ENCODE measurements around the gene AFDN.
"Not testable (repeated sequence)": the region's sequence is repeated elsewhere in the genome, so short reads cannot be mapped to it uniquely, and the experiment has no call there.

AFDN gene

DNA sequence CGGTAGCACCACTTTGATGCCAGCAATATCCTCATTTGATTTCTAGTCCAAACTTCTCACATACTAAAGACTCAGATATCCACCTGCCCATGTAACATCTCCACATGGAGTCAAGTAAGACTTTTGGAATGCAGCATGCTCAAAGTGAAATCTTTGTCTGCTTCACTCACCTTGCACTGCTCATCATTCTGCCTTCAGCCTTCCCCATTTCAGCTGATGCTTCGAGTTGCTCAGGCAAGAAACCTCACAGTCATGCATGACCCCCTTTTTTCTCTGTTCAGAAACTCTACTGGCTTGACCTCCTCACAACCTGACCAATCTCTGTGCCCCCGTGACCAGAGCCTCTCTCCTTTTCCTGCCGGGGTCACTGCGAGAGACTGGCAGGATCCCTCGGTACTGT lies 129.8 kb downstream of the AFDN start:
- FAIRE-seq, result no peak

DNA sequence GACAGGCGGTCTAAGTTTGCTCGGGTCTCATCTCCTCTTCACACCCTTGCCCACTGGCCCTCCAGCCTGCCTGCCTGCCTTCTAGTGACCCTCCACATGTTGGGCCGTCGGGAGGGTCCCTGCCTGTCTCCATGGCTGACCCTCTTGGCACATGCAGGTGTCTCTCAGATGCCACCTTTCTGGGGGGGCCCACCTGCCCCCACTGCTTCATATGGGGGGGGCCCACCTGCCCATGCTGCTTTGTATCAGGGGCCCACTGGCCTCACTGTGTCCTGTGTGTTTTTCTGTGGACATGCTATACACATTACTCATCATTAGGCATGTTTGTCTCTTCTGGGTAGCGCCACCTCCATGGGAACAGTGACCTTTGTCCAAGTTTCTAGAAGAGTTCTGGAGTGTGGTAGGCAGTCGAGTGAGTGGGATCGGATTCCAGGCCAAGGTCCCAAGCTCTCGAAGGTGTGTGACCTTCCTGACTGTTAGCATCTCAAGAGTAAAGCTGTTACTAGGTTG lies 130.3 kb downstream of the AFDN start:
- no peak for FAIRE-seq

- FAIRE-seq, result no peak
These were observed 130.9 kb downstream of the AFDN start for GRCh38 chr6:167957626-167958025.

- FAIRE-seq, result no peak
These were observed 133.9 kb downstream of the AFDN start for GRCh38 chr6:167960579-167960978.

DNA sequence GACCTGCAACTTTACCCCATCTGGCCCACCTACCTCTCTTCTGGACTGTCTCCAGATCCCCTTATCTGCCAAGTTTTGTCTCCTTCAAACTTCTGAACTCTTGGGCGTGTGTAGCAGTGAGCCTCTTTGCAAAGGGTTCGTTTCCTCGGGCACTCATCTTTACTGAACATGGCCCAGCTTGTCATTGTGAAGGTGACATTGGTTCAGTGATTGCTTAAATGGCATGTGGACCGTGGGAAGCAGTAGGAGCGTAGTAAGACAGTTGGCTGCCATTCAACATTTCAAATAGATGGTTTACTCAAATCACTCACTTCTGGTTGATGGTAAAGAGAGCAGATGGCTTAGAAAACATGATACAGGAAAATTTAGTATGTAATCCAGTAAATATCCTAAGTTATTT lies 136.0 kb downstream of the AFDN start:
- no peak for FAIRE-seq

DNA sequence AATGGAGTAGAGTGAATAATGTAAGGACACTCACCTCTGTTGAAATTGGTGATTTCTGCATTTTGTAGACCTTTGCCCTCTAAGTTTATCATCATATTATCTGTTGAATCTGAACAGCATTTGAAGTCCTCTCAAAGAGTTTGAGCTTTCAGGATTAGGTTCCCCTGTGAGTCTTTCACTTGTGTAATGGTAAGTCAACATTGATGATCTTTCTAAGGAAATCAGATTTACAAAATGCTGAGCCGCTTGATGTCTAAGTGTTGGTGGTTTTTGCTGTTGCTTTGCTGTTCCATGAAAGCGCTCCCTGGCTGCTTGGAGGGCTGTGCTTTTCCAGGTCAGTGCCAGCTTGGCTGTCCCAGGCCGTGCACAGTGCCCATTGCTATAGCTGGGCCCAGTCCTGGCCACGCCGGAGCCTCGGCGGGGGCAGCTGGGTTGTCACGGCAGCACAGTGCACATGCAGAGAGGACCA lies 136.9 kb downstream of the AFDN start:
- FAIRE-seq, result no peak

DNA sequence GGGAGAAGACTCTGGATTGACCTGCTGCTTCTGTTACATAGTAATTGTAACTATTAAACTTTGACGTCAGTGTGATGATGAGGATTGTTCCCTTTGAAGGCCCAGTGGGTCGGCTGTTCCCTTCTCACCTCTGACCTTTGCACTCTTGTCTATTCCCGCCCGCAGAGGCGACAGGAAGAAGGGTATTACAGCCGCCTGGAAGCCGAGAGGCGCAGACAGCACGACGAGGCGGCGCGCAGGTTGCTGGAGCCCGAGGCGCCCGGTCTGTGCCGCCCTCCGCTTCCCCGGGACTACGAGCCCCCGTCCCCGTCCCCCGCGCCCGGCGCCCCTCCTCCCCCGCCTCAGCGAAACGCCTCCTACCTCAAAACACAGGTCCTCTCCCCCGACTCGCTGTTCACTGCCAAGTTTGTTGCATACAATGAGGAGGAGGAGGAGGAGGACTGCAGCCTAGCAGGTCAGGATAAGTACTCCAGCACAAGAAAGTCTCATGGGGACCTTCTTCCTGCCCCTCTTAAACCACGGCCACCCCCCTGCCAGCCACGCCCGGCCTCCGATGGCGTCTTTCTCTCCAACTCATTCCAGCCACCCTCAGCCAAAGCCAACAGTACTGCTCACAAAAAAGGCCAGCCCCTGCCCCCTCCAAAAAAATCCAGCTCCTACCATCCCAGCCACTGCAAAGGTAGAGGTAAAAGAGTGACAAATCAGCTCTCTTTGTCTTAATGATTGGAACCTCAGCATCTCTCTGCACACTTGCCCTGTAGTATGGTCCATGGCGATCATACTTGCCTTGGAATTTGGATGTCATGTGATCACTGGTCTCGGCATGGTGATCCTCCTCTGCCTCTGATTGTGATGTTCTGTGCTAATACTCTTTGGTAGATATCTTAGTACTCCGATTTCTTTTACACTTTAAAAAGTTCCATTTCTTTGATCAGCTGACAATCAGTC lies 139.2 kb downstream of the AFDN start:
- no peak for FAIRE-seq

DNA sequence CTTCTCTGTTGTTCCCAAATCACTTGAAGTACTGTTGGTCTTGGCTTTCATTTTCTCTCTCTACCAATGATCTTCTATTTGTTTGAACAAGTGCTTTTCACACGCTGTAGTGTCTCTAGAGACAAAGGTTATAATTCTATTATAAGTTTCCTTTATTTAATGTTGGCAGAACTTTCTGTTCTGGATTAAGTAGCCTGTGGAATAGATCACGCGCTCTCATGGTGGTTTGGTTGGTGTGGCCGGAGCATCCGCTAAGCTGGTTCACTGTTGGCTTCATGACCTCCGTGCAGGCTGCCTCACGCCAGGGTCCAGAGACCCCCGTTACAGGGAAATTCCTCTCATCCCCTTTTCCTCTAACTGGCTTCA lies 139.8 kb downstream of the AFDN start:
- FAIRE-seq, result no peak

- FAIRE-seq, result no peak
These were observed 141.4 kb downstream of the AFDN start for GRCh38 chr6:167968091-167968490.

DNA sequence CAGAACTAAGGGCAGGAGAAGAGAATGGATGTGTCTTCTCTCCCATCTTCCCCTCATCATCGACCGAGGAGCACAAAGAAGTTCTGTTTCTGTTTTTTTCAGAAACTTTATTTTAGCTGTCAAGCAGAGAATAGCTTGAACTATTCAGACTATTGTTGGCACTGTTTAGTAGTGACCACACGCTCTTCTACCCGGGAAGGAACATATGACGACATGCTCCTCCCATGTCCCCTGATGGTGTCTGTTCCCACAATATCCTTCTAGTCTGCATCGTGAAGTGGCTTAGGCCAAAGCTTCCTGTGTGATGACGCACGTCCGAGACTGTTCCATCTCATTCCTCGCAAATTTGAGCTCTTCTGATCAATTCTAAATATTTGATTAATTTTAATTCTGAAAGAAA lies 143.5 kb downstream of the AFDN start:
- no peak for FAIRE-seq

DNA sequence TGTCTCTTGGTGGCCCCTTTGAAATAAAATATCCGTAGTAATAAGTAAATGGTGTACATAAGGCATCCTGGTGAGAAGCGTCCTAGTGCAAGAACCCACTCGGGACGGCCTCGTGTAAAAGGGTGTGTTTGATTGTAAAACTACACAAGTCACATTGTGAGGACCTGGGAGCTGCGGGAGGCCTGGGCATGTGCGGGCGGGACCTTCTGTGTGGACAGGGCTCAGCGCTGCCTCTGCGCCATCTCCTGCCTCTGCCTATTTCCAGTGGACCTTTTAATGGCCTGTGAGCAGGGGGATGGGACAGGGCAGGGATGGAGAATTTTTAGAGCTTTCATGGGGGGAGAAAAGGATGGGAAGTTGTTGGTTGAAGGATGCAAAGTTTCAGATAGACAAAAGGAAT lies 145.5 kb downstream of the AFDN start:
- FAIRE-seq, result no peak

GRCh38 chr6:167973148-167973885 lies 146.6 kb downstream of the AFDN start:
- no peak for FAIRE-seq

DNA sequence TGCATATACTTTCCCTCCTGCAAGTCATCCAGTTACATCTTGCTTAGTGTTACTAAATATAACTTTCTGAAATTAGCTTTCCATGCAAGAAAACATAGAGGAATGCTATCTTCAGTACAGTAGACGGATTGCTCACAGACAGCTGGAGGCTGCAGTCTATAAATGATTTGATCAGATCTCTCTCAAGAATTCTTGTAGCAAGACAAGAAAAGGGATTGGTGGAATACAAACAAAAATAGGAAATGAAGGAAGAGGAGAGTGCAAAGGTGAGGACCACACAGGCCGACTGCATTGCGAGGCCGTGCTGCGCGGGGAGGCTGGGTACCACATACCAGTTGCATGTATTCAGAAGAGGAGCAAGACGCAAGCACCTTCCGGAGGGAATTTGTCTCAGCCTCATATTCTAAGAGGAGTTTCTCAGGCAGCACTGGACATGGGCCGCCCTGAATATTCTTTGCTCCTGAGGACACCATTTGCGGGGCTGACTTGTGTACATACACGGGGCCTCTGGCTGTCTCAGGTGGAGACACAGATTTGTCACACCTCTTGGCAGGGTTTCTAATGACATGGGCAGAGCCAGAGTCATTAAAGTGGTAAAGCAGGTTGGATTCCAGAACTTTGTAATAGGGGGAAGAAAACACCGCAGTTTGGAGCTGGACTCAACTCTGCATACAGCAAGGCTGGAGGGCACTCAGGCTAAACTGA lies 148.1 kb downstream of the AFDN start:
- no peak for FAIRE-seq

DNA sequence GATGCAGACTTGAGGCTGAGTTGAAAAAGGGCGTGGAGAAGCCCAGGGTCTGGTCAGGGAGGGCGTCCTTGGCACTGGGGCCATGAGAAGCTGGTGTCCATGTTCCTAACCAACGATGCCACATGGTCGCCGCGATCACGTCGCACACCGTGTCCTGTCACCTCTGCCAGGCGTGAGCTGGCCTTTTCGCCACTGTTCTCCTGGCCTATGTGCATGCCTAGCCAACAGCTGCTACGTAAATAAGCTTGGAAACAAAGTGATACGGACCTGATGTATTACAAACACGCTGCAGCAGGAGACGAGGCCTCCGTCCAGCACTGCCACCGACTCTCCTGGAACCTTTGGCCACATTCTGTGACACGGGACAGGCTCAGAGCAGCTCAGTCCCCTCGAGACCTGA lies 148.7 kb downstream of the AFDN start:
- FAIRE-seq, result no peak

- FAIRE-seq, result not testable (repeated sequence)
These were observed 149.5 kb downstream of the AFDN start for GRCh38 chr6:167976116-167976657.

DNA sequence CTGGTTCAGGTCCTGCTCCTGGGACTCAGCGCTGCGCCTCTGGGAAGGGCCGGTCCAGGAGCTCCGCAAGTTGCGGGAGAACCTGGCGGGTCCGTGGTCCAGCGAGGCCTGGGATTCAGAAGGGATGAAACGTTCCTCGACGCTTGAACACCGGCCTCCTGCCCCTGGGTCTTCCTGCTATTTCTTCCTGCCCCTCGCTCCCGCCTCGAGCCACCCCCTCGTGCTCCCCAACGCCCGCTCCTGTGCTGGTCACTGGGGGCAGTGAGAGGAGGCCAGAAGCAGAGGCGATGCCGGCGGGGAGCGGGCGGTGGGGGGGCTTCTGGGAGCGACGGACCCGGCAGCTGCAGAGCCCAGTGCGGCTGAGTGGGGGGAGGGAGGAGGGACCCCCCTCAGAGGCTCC lies 150.0 kb downstream of the AFDN start:
- no peak for FAIRE-seq

DNA sequence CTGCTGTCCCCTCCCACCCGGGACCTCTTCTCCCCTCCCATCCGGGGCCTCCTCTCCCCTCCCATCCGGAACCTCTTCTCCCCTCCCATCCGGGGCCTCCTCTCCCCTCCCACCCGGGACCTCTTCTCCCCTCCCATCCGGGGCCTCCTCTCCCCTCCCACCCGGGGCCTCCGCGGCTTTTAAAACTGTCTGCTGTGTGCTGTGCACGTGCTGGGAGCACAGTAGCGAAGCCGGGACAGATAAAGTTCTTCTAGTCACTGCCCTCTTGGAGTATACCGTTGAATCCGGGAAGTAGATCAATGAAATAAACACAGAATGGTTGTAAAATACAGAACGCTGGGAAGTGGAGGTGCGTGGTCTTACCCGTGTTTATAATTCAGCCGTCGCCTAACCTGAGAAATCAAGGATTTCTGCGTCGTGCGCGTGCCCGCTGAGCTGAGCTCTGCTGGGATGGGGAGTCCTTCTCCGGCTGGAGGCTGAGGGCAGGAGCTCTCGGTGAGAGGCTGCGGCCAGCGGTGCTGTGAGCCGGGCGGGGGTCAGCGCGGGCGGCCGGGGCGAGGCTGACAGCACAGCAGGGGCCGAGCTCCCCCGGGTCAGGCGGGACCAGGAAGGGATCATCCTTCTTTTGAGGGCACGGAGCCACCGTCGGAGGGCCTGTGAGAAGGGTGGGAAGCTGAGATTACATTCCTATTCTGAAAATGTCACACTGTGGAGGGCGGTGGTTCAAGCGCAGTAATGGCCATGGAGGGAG lies 151.2 kb downstream of the AFDN start:
- no peak for FAIRE-seq

- no peak for FAIRE-seq
These were observed 151.9 kb downstream of the AFDN start for GRCh38 chr6:167978607-167979006.

DNA sequence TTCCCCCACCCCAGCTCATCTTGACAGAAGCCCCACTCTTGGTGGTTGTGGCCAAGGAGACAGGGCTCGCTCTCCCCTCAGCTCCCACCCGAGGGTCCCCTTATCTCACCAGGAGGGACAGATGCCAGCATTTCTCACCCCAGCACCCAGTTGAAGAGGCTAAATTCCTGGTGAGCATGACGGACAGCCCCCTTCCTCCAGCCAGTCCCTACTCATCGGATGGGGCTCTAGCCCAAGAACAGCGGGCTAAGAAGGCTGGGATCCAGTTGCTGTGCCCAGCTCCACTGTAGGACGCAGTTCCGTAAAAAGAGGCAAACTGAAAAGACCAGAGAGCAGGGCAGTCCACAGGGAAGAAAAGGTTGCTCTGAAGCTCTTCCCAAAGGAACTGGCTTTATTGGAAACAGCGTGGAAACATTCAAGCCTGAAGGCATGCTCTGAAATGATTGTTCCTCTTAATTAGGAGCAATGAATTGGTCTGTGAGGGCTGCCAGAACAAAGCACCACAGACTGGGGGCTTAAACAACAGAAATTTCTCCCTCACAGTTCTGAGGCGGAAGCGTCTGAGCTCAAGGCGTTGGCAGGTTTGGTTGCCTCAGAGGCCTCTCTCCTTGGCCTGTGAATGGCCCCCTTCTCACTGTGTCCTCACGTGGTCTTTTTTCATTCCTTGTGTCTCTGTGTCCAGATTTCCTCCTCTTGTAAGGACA lies 152.9 kb downstream of the AFDN start:
- FAIRE-seq, result no peak

- FAIRE-seq, result no peak
These were observed 154.3 kb downstream of the AFDN start for GRCh38 chr6:167980911-167981580.

DNA sequence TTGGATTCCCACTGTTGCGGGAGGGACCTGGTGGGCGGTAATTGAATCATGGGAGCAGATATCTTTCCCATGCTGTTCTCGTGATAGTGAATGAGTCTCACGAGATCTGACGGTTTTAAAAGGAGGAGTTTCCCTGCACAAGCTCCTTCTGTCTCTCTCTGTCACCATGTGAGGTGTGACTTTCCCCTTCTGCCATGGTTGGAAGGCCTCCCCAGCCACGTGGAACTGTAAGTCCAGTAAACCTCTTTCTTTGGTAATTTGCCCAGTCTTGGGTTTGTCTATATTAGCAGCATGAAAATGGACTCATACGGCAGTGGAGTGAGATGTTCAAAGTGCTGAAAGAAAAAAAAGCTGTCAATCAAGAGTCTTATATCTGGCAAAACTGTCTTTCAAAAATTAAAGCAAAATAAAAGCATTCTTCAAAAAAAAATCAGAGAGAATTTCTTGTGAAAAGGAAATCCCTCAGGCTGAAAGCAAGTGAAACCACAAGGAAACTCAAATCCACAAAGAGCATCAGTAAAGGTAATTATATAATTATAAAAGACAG lies 155.3 kb downstream of the AFDN start:
- FAIRE-seq, result no peak

Data from A204.1 (cell line).